ENCODE results near the gene C16orf95.

DNA sequence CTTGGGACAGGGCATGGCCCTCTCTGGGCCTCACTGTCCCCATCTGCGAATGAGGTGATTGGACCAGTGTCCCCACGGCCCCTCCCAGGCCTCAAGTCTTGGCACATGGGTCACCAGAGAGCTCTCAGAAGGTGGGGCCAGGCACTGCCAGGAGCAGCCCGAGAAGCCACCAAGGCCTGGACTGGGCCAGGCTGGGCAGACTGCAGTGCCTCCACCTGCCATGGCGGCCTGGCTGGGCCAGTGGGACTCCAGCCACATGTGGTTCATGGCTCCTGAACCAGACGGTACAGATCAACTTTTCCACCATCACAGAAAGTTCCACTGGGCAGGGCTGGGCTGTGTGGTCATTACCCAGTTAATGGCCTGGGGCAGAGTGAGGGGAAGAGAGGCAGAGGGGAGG, 19.8 kb downstream of the C16orf95 start:
- TF ChIP-seq POLR2A (IDR thresholded peaks at IDR 0.05; ENCODE audit: low read depth, low read length) (no peak), CTCF (conservative IDR thresholded peaks at IDR 0.05; ENCODE audit: low read depth, low read length) (no peak), RFX5 (IDR thresholded peaks at IDR 0.05; ENCODE audit: low read depth, low read length) (no peak), RAD21 (IDR thresholded peaks at IDR 0.05; ENCODE audit: low read length) (no peak), MAZ (IDR thresholded peaks at IDR 0.05; ENCODE audit: borderline replicate concordance, low read depth, low read length) (no peak), CEBPB (IDR thresholded peaks at IDR 0.05; ENCODE audit: low read depth, low read length) (no peak), SMC3 (IDR thresholded peaks at IDR 0.05; ENCODE audit: low read depth, low read length) (no peak)
- TF ChIP-seq, protein P1, sequence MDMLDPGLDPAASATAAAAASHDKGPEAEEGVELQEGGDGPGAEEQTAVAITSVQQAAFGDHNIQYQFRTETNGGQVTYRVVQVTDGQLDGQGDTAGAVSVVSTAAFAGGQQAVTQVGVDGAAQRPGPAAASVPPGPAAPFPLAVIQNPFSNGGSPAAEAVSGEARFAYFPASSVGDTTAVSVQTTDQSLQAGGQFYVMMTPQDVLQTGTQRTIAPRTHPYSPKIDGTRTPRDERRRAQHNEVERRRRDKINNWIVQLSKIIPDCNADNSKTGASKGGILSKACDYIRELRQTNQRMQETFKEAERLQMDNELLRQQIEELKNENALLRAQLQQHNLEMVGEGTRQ (IDR thresholded peaks at IDR 0.05; ENCODE audit: low read depth, low read length): no peak

All from IMR-90 (cell line).